Neural cell (in vitro differentiated cells): ENCODE results near the gene KLHL35. TPM values are rescaled to one million over a fixed set of nuclear protein-coding genes. Genes with fewer than 3 reads are reported as not detected.
A peak's percentile ranks its signal among the peaks of the same experiment; 100 is the strongest.

ENCODE experiments used
- H2AFZ ChIP-seq: fragments of 200-600, 300-800 bp; sonication (generic), shearing (Covaris generic); 2 replicates; pipeline ENCODE4 v1.6.0; 2014; ENCODE audit warnings: low read depth, mild to moderate bottlenecking, antibody characterized with exemption, low read length, moderate library complexity
- H3F3A ChIP-seq: fragments of 200-600 bp; shearing (Covaris generic); 2 replicates; pipeline ENCODE4 v1.6.1; 2016; ENCODE audit warnings: mild to moderate bottlenecking, moderate library complexity, mixed read lengths, antibody characterized with exemption, low read length; ENCODE audit not compliant: insufficient read depth, poor library complexity, severe bottlenecking
- H3K27ac ChIP-seq: fragments of 200-600, 300-800 bp; sonication (generic), shearing (Covaris generic); 2 replicates; pipeline ENCODE4 v1.5.1; 2014; ENCODE audit warnings: mild to moderate bottlenecking, low read length, moderate library complexity
- H3K27me3 ChIP-seq: fragments of 300-800, 200-600 bp; sonication (generic), shearing (Covaris generic); 2 replicates; pipeline ENCODE4 v1.6.0; 2014; ENCODE audit warnings: mild to moderate bottlenecking, low read depth, low read length, moderate library complexity; ENCODE audit not compliant: insufficient read depth
- H3K36me3 ChIP-seq: fragments of 300-800, 200-600 bp; sonication (generic), shearing (Covaris generic); 2 replicates; pipeline ENCODE4 v1.5.1; 2014; ENCODE audit warnings: mild to moderate bottlenecking, antibody characterized with exemption, low read length, moderate library complexity; ENCODE audit not compliant: insufficient read depth
- H3K4me2 ChIP-seq: fragments of 300-800, 200-600 bp; sonication (generic), shearing (Covaris generic); 2 replicates; pipeline ENCODE4 v1.6.0; 2014; ENCODE audit warnings: mild to moderate bottlenecking, low read length
- H3K4me3 ChIP-seq: fragments of 300-800, 200-600 bp; sonication (generic), shearing (Covaris generic); 2 replicates; pipeline ENCODE4 v1.5.1; 2014; ENCODE audit warnings: mild to moderate bottlenecking, low read length, moderate library complexity
- H3K79me2 ChIP-seq: fragments of 200-600 bp; shearing (Covaris generic); replicated peaks from 2 replicates; pipeline ENCODE4 v1.6.0; 2014; ENCODE audit warnings: mild to moderate bottlenecking, low read length, moderate library complexity; ENCODE audit not compliant: insufficient read depth
- H3K9ac ChIP-seq: fragments of 300-800, 200-600 bp; sonication (generic), shearing (Covaris generic); 2 replicates; pipeline ENCODE4 v1.6.1; 2016; ENCODE audit warnings: mild to moderate bottlenecking, low read length, mixed read lengths
- H3K9me2 ChIP-seq: fragments of 200-600 bp; shearing (Covaris generic); 2 replicates; pipeline ENCODE4 v1.6.1; 2016; ENCODE audit warnings: mild to moderate bottlenecking, low read length, mixed read lengths; ENCODE audit not compliant: insufficient read depth
- H3K9me3 ChIP-seq: fragments of 200-600, 300-800 bp; sonication (generic), shearing (Covaris generic); 2 replicates; pipeline ENCODE4 v1.6.1; 2016; ENCODE audit warnings: mild to moderate bottlenecking, mixed run types, low read length, moderate library complexity, mixed read lengths
- H4K20me1 ChIP-seq: fragments of 200-600 bp; shearing (Covaris generic); 2 replicates; pipeline ENCODE4 v1.6.1; 2016; ENCODE audit warnings: mild to moderate bottlenecking, mixed run types; ENCODE audit not compliant: insufficient read depth
- CTCF ChIP-seq: fragments of 450-650 bp; IDR thresholded peaks from 2 replicates; pipeline ENCODE4 v1.5.1; 2014; ENCODE audit warnings: antibody characterized with exemption, mild to moderate bottlenecking, moderate library complexity; ENCODE audit not compliant: poor library complexity, severe bottlenecking
- EP300 ChIP-seq: fragments of 450-650 bp; conservative IDR thresholded peaks from 2 replicates; pipeline ENCODE4 v1.6.1; 2014; ENCODE audit warnings: antibody characterized with exemption, mild to moderate bottlenecking, moderate library complexity; ENCODE audit not compliant: poor library complexity, severe bottlenecking
- EZH2 ChIP-seq: fragments of 200-600, 300-800 bp; shearing (Covaris generic), sonication (generic); IDR thresholded peaks from 2 replicates; pipeline ENCODE4 v1.6.1; 2014; ENCODE audit warnings: antibody characterized with exemption, low read length, borderline replicate concordance, mild to moderate bottlenecking; ENCODE audit not compliant: insufficient read depth, poor library complexity, severe bottlenecking
- MXI1 ChIP-seq: fragments of 450-650 bp; conservative IDR thresholded peaks from 2 replicates; pipeline ENCODE4 v1.6.1; 2014; ENCODE audit warnings: antibody characterized with exemption, mild to moderate bottlenecking; ENCODE audit not compliant: poor library complexity, severe bottlenecking
- POLR2AphosphoS5 ChIP-seq: IDR thresholded peaks from 2 replicates; pipeline ENCODE4 v1.6.1; 2012
- RAD21 ChIP-seq: fragments of 450-650 bp; conservative IDR thresholded peaks from 2 replicates; pipeline ENCODE4 v1.6.1; 2014; ENCODE audit warnings: antibody characterized with exemption, mild to moderate bottlenecking, moderate library complexity
- REST ChIP-seq: IDR thresholded peaks from 2 replicates; pipeline ENCODE4 v1.6.1; 2012; ENCODE audit warnings: borderline replicate concordance
- SMC3 ChIP-seq: fragments of 450-650 bp; conservative IDR thresholded peaks from 2 replicates; pipeline ENCODE4 v1.6.1; 2014; ENCODE audit warnings: antibody characterized with exemption, mild to moderate bottlenecking, moderate library complexity; ENCODE audit not compliant: poor library complexity
- TAF1 ChIP-seq: IDR thresholded peaks from 2 replicates; pipeline ENCODE4 v1.6.1; 2012; ENCODE audit warnings: low read depth
- polyA plus RNA-seq: library from polyadenylated mRNA; depleted of rRNA; stranded (reverse); fragments of >200 nt; gene quantifications from 2 replicates; pipeline ENCODE4 v1.2.3, GENCODE V29; 2014

Gene KLHL35
- polyA plus RNA-seq, 1 donor from 2014 or later = 17.0 TPM

GRCh38 chr11:75428989-75429640 lies 3.9 kb downstream of the KLHL35 start:
- peak overlapping the region; percentile 42 for H3K4me3 ChIP-seq
- no peaks in the 10 kb centered on the region for H3F3A ChIP-seq
- no peak overlapping the region for H3K27ac ChIP-seq
- H3K4me2 ChIP-seq = no peak overlapping the region
- H3K9me2 ChIP-seq = no peaks in the 10 kb centered on the region
- no peaks in the 10 kb centered on the region for H3K9me3 ChIP-seq
- no peak overlapping the region for H3K9ac ChIP-seq
- H3K27me3 ChIP-seq = peaks cover 27% of the 10 kb centered on the region
- TF ChIP-seq SMC3 (no peak), REST (no peak), CTCF (no peak), TAF1 (no peak), EP300 (no peak), MXI1 (no peak), EZH2 (no peak), POLR2AphosphoS5 (no peak)
- no peaks in the 10 kb centered on the region for H3K36me3 ChIP-seq
- H4K20me1 ChIP-seq = no peaks in the 10 kb centered on the region
- H2AFZ ChIP-seq = no peak overlapping the region
- no peaks in the 10 kb centered on the region for H3K79me2 ChIP-seq

GRCh38 chr11:75428281-75428724 lies 4.7 kb downstream of the KLHL35 start:
- no peaks in the 10 kb centered on the region for H3K9me2 ChIP-seq
- no peaks in the 10 kb centered on the region for H3K79me2 ChIP-seq
- no peak overlapping the region for H3K9ac ChIP-seq
- no peaks in the 10 kb centered on the region for H3K36me3 ChIP-seq
- H3K9me3 ChIP-seq = no peaks in the 10 kb centered on the region
- H3K27ac ChIP-seq = no peak overlapping the region
- peaks cover 27% of the 10 kb centered on the region for H3K27me3 ChIP-seq
- no peak overlapping the region for H3K4me2 ChIP-seq
- H4K20me1 ChIP-seq = no peaks in the 10 kb centered on the region
- no peak overlapping the region for H3K4me3 ChIP-seq
- no peaks in the 10 kb centered on the region for H3F3A ChIP-seq
- no peak overlapping the region for H2AFZ ChIP-seq
- TF ChIP-seq TAF1 (no peak), MXI1 (no peak), POLR2AphosphoS5 (no peak), RAD21 (no peak), REST (no peak), SMC3 (no peak)
